Superior temporal gyrus (tissue), 1 donor: Measurements from ENCODE around the gene FHIT.
"Not testable (repeated sequence)": the region's sequence is repeated elsewhere in the genome, so short reads cannot be mapped to it uniquely, and the experiment has no call there.

Experiments
- DNase-seq: peaks from one replicate; pipeline ENCODE4 v3.0.0-alpha.2; 2016; ENCODE audit errors: extremely low spot score

FHIT gene

GRCh38 chr3:60573494-60573893 is 677.8 kb downstream of the FHIT start:
- no peak for DNase-seq

GRCh38 chr3:60571511-60571910 is 679.7 kb downstream of the FHIT start:
- DNase-seq: no peak

GRCh38 chr3:60557122-60557521 is 694.1 kb downstream of the FHIT start:
- DNase-seq: no peak

- no peak for DNase-seq
These were observed 695.4 kb downstream of the FHIT start for GRCh38 chr3:60555686-60556354.

- DNase-seq: no peak
These were observed 698.1 kb downstream of the FHIT start for GRCh38 chr3:60553144-60553543.

GRCh38 chr3:60552581-60552980 is 698.7 kb downstream of the FHIT start:
- no peak for DNase-seq

- DNase-seq: no peak
These were observed 699.6 kb downstream of the FHIT start for GRCh38 chr3:60551455-60552209.

- DNase-seq: no peak
These were observed 701.4 kb downstream of the FHIT start for GRCh38 chr3:60549863-60550262.

GRCh38 chr3:60542995-60543394 is 708.3 kb downstream of the FHIT start:
- DNase-seq: no peak

- DNase-seq: not testable (repeated sequence)
These were observed 711.9 kb downstream of the FHIT start for GRCh38 chr3:60539394-60539793.

GRCh38 chr3:60536420-60536819 is 714.8 kb downstream of the FHIT start:
- no peak for DNase-seq

- no peak for DNase-seq
These were observed 719.5 kb downstream of the FHIT start for GRCh38 chr3:60531759-60532158.

GRCh38 chr3:60528651-60529050 is 722.6 kb downstream of the FHIT start:
- DNase-seq: no peak

GRCh38 chr3:60523536-60523935 is 727.7 kb downstream of the FHIT start:
- no peak for DNase-seq

GRCh38 chr3:60517134-60517533 is 734.1 kb downstream of the FHIT start:
- DNase-seq: no peak

GRCh38 chr3:60514866-60515265 is 736.4 kb downstream of the FHIT start:
- DNase-seq: no peak

- DNase-seq: no peak
These were observed 737.1 kb downstream of the FHIT start for GRCh38 chr3:60514085-60514649.

GRCh38 chr3:60513241-60513640 is 738.0 kb downstream of the FHIT start:
- DNase-seq: no peak

GRCh38 chr3:60512506-60512905 is 738.7 kb downstream of the FHIT start:
- no peak for DNase-seq

GRCh38 chr3:60509471-60509870 is 741.8 kb downstream of the FHIT start:
- DNase-seq: no peak

GRCh38 chr3:60504827-60505457 is 746.3 kb downstream of the FHIT start:
- DNase-seq: no peak

GRCh38 chr3:60501314-60501713 is 749.9 kb downstream of the FHIT start:
- DNase-seq: no peak

- no peak for DNase-seq
These were observed 753.4 kb downstream of the FHIT start for GRCh38 chr3:60497902-60498301.
